ENCODE data around the gene SZT2. TPM values are rescaled to one million over a fixed set of nuclear protein-coding genes. Genes with fewer than 3 reads are reported as not detected.

SZT2 gene
- total RNA-seq, 1 experiment from 2014 or later: 27.9 TPM

- Histone ChIP-seq H3K36me3 (ENCODE audit: insufficient read depth, low read length, poor library complexity, severe bottlenecking) (peaks cover 33% of the 10 kb centered on the region), H3K27ac (ENCODE audit: low read depth, low read length, poor library complexity, severe bottlenecking) (no peak overlapping the region), H3K27me3 (replicated peaks; ENCODE audit: insufficient read depth, low read depth, low read length, poor library complexity) (no peaks in the 10 kb centered on the region), H3K9me3 (ENCODE audit: low read depth, low read length, poor library complexity, severe bottlenecking) (no peaks in the 10 kb centered on the region), H3K4me1 (ENCODE audit: insufficient read depth, low read length, poor library complexity, severe bottlenecking) (peaks cover 10% of the 10 kb centered on the region), H3K4me3 (ENCODE audit: low read depth, low read length, poor library complexity, severe bottlenecking) (no peak overlapping the region)
- no peak for DNase-seq (ENCODE audit: low spot score)
- intact Hi-C loops (cut with micrococcal nuclease; ENCODE audit: unreplicated experiment): no loop called here
- CTCF ChIA-PET: no interaction called here
- no TSS peak for BruUV-seq (replicated peaks)
- POLR2A ChIA-PET (ENCODE audit: low non-redundant PET): no interaction called here
- no peak for TF ChIP-seq EZH2 (IDR thresholded peaks at IDR 0.05; ENCODE audit: borderline replicate concordance, low read depth, low read length, poor library complexity, severe bottlenecking)
- TF ChIP-seq, protein P1, sequence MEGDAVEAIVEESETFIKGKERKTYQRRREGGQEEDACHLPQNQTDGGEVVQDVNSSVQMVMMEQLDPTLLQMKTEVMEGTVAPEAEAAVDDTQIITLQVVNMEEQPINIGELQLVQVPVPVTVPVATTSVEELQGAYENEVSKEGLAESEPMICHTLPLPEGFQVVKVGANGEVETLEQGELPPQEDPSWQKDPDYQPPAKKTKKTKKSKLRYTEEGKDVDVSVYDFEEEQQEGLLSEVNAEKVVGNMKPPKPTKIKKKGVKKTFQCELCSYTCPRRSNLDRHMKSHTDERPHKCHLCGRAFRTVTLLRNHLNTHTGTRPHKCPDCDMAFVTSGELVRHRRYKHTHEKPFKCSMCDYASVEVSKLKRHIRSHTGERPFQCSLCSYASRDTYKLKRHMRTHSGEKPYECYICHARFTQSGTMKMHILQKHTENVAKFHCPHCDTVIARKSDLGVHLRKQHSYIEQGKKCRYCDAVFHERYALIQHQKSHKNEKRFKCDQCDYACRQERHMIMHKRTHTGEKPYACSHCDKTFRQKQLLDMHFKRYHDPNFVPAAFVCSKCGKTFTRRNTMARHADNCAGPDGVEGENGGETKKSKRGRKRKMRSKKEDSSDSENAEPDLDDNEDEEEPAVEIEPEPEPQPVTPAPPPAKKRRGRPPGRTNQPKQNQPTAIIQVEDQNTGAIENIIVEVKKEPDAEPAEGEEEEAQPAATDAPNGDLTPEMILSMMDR (conservative IDR thresholded peaks at IDR 0.05; ENCODE audit: low read depth, low read length): no peak
Measured at GRCh38 chr1:43432171-43432860, 42.6 kb downstream of the SZT2 start.

- intact Hi-C loops (cut with micrococcal nuclease; ENCODE audit: unreplicated experiment): no loop called here
- H3K4me1 ChIP-seq (ENCODE audit: insufficient read depth, low read length, poor library complexity, severe bottlenecking): peaks cover 10% of the 10 kb centered on the region
- no peaks in the 10 kb centered on the region for H3K27me3 ChIP-seq (replicated peaks; ENCODE audit: insufficient read depth, low read depth, low read length, poor library complexity)
- no peak overlapping the region for H3K27ac ChIP-seq (ENCODE audit: low read depth, low read length, poor library complexity, severe bottlenecking)
- H3K9me3 ChIP-seq (ENCODE audit: low read depth, low read length, poor library complexity, severe bottlenecking): no peaks in the 10 kb centered on the region
- ChIA-PET POLR2A (ENCODE audit: low non-redundant PET) (no interaction called here), CTCF (no interaction called here)
- H3K36me3 ChIP-seq (ENCODE audit: insufficient read depth, low read length, poor library complexity, severe bottlenecking): peaks cover 31% of the 10 kb centered on the region
- no TSS peak for BruUV-seq (replicated peaks)
- H3K4me3 ChIP-seq (ENCODE audit: low read depth, low read length, poor library complexity, severe bottlenecking): no peak overlapping the region
- no peak for DNase-seq (ENCODE audit: low spot score)
- no peak for TF ChIP-seq EZH2 (IDR thresholded peaks at IDR 0.05; ENCODE audit: borderline replicate concordance, low read depth, low read length, poor library complexity, severe bottlenecking)
- TF ChIP-seq, protein P1 (conservative IDR thresholded peaks at IDR 0.05; ENCODE audit: low read depth, low read length): no peak
Measured at GRCh38 chr1:43432907-43433306, 43.2 kb downstream of the SZT2 start.

DNA sequence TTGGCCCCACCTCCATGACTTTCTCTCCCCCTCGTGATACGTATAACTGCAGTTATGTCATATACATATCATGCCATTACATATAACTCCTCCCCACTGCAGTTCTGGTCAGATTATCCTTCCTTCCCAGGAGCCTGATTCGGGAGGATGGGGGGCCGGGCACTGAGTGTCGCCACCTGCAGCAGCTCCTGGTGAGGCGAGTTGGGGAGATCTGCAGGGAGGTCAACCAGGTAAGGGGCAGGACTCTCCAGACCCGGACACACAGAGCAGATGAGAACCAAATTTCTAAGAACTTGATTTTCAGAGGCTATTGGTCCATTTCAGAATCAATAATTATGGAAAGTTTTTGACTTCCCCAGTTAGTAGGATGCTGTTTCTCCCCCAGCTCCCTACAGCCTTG is 44.6 kb downstream of the SZT2 start:
- no peak overlapping the region for H3K27ac ChIP-seq (ENCODE audit: low read depth, low read length, poor library complexity, severe bottlenecking)
- no peaks in the 10 kb centered on the region for H3K27me3 ChIP-seq (replicated peaks; ENCODE audit: insufficient read depth, low read depth, low read length, poor library complexity)
- BruUV-seq (replicated peaks): no TSS peak
- CTCF ChIA-PET: no interaction called here
- H3K9me3 ChIP-seq (ENCODE audit: low read depth, low read length, poor library complexity, severe bottlenecking): no peaks in the 10 kb centered on the region
- H3K4me3 ChIP-seq (ENCODE audit: low read depth, low read length, poor library complexity, severe bottlenecking): no peak overlapping the region
- POLR2A ChIA-PET (ENCODE audit: low non-redundant PET): no interaction called here
- H3K4me1 ChIP-seq (ENCODE audit: insufficient read depth, low read length, poor library complexity, severe bottlenecking): peaks cover 10% of the 10 kb centered on the region
- intact Hi-C loops (cut with micrococcal nuclease; ENCODE audit: unreplicated experiment): no loop called here
- no peak for DNase-seq (ENCODE audit: low spot score)
- peaks cover 31% of the 10 kb centered on the region for H3K36me3 ChIP-seq (ENCODE audit: insufficient read depth, low read length, poor library complexity, severe bottlenecking)
- TF ChIP-seq EZH2 (IDR thresholded peaks at IDR 0.05; ENCODE audit: borderline replicate concordance, low read depth, low read length, poor library complexity, severe bottlenecking): no peak
- TF ChIP-seq, protein P1 (conservative IDR thresholded peaks at IDR 0.05; ENCODE audit: low read depth, low read length): no peak
